ENCODE data around the gene HS3ST4.

Gene HS3ST4

DNA sequence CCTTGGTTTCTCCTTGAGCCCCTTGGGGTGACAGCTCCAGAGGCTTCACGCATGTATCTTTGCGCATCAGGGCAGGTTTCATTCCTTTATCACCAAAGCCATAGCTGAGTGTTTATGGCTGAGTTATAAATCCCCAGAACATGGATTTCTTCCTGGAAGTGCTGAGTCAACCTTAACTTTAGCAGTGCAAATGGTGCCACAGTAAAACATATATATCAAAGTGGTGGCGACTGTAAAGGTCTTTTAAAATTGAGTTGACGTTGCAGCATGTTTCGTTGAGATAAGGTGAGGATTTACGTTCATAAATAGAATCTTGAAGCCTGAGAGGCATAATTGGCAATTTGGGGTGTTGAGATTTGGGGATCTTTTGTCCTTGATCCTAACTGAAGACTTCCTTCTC, 214.1 kb downstream of the HS3ST4 start:
- DNase-seq: no peak

DNA sequence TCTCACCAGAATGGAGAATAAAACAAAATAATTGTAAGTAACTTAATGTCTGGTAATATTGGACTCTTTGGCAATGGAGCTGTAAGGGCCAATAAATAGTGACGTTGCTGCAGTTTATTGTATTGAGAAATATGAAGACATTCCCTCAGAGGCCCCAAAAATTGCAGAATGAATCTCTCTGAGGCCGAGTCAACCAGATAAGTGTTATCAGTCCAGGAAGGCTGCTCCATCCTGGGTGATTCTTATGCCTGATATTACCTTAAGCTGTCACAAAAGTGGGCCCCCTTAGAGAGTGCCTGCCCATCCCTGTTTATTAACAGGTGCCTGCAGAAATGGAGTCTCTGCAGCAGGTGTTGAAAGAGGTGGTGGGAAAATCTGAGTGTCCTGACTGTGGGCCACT, 219.2 kb downstream of the HS3ST4 start:
- no peak for DNase-seq

DNA sequence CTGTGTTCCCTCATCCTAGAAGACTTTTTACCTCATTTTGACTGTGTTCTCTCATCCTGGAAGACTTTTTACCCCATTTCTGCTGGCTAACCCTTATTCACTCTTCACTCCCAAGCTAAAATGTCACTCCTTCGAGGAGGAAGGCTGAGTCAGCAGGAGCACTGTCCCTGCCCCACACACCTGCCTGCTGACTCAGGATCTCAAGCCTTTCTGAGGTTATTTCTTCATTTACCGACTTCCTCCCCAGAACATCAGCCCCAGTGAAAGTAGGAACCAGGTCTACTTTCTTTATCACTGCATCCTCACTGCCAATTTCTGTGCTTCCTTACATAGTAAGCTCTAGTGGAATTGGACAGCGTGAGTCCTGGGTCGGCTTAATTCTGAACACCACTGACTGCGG, 220.6 kb downstream of the HS3ST4 start:
- DNase-seq: no peak

DNA sequence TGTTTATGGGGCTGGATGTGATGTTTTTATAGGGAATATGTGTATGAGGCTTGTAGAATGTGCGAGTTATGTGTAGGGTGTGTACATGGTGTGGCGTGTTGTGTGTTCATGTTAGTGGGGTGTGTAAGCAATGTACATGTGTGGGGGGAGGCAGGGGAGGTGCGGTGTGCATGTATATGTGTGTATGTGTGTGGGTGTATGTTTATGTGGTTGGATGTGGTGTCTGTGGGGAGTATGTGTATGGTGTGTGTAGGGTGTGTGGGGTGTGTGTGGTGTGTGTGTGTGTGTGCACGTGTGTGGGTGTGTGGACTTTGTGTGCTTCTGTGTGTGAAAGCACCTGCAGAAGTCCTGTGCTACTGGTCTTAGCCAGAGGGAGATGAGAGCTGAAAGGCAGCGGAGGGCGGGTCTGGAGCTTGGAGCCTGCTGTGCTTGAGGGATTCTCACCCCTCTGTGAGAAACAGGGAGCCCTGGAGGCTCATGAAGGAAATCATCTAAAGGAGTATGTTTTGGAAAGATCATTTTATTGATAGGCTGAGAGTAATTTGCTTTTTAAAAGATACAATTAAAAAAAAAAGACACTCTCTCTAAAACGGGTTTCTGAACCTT, 222.7 kb downstream of the HS3ST4 start:
- DNase-seq: no peak

DNA sequence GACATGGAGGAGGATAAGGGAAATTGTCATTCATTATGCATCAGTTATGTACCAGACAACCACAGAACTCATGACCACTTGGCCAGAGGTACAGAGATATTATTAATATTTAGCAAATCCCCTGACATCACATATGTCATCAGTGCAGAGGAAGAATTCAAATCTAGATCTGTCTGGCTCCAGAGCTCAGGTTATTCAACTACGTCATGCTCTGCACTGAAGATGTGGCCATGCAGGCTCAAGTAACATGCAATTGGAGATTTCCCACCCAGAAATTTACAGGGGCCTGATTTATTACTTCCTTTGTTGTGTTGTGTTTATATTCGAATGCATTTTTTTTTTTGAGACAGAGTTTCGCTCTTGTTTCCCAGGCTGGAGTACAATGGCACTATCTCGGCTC, 224.3 kb downstream of the HS3ST4 start:
- no peak for DNase-seq

DNA sequence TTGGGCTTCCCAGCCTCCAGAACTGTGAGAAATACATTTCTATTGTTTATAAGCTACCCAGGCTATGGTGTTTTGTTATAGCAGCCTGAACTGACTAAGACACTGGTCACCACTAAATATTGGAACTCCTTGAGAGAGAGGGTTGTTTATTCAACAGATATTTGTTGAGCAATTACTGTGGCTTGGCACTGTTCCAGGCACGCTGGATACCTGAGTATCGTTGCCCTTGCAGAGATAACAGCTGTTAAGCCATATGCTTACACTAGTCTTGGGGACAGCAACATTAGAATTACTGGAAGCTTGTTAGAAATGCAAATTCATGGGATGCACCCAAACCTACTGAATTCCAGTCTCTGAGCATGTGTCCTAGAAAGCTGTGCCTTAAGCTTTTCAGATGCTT, 230.7 kb downstream of the HS3ST4 start:
- no peak for DNase-seq

DNA sequence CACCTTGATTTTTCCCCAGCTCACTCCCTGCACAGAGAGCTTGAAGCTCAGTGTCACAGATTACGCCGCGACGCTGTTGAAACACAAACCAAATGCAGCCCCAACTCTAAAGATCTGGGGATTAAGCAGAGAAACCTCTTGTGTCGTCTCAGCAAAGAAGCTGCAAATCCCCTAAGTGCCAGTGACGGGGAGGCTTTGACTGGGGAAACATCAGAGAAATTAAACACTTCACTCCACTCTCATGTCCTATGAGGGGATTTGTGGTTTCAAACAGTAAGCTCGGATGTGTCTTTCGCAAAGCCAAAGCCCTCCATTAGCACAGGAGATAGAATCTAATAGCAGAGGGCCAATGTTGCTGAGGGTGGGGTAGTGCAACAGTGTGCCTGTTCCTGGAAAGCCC, 233.7 kb downstream of the HS3ST4 start:
- DNase-seq: no peak

DNA sequence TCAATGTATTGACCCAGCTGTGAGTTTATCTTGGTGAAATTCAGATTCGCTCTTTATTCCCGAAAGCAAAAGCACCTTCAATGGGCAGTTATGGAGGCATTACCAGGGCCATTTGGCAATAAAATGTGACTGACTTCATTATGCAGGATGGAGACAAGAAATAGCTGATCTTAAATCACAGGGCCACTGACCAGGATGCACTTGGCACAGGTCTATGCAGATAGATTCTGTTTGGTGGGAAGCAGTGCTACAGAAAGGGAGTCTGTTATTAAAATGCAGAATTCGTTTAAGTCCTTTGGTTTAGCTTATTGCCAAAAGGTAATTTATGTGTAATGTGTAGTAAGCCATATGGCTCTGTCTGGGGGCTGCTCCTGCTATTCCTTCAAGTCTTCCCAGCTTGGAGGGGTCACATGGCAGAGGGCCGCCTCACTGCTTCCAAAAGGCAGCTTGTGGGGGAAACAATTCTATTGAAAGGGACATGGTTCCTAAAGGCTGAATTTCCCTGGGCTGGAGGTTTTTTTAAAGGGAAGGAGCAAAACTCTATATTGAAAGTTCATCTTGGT, 239.8 kb downstream of the HS3ST4 start:
- no peak for DNase-seq

DNA sequence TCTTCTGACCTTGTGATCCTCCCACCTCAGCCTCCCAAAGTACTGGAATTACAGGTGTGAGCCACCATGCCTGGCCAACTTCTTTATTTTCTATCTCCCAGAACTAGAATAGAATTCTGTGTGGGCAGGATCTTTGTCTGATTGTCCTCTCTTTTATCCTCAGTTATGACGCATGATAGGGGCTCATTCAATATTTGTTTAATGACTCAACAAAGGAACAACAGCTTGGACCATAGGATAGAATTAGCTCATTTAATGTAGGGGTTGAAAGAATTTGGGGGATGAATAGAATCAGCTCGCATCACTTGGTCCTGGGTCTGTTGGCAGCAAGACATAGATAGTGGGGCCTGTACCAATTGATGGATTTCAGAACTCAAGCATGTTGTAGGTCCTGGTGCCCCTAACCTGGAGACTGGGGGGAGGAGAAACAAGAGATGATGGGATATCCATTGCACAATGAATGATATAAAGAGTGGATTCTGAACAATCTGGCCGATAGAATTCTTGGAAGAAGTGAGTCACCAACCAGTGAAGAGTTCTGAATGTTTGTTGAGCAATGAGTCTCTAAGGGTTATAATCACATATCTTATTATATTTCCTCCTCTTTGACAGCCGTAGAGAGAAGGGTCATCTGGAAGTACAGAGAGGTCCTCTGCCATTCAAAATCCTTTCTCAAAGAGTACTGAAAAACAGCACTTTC, 250.2 kb downstream of the HS3ST4 start:
- DNase-seq: no peak

DNA sequence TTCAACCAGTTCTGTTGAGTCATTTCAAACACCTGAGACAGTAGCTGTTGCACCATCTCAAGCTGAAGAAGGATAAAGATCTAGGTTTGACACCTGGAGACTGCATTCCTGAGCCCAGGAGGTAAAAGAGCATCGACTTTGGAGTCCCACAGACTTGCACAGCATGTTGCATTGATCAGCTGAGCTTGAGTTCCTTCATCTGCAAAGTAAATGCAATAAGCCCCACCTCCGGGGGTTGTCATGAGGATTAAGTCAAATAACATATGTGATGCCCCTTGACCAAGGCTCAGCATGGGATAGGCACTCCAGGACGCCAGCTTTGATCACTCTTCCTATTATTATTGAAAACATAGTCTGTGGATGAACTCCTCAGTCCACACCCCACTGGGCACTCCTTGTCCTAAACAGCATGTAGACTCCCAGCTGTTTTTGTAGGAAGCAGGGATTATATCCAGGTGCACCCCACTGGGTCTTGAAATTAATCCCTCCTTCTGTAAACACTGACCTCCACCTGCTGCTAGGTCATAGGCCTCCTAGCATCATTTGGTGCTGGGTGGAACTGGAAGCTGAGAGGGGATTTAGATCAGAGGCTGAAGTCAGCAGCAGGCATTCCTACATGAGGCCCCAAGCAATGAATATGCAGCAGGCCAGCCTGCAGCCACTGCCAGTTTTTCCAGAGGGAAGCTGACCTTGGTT, 259.0 kb downstream of the HS3ST4 start:
- no peak for DNase-seq

DNA sequence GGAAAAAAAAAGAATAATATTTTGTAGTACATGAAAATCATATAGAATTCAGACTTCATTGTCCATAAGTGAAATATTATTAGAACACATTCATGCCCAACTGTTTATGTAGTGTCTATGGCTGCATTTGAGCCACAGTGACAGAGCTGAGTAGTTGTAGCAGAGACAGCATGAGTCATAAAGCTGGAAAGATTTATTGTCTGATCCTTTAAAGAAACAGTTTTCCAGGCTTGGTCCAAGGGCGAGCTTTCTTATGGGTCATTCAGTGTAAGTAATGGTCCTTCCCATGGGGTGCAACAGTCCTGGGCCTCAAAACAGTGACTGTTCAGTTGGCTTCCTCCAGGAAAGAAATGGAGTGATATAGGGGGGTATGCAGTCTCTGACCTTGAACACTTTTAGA, 260.2 kb downstream of the HS3ST4 start:
- DNase-seq: no peak

DNA sequence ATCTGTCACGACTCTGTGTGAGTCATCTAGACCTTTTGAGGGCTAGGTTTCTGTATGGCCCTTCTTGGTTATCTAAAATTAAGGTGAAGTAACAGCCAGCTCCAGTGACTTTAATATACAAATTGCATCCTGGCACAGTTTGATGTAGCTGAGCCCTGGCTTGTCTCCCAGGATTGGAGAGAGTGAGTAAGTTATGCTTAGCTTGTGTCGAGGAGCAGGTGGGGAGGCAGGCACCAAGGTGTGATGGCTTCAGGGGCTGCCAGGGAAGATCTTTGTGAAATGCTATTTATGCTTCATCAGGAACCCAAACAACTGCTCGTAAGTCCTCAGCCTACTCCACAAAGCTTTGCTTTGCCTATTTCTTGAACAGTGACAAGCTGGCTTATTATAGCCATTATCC, 261.2 kb downstream of the HS3ST4 start:
- DNase-seq: no peak

DNA sequence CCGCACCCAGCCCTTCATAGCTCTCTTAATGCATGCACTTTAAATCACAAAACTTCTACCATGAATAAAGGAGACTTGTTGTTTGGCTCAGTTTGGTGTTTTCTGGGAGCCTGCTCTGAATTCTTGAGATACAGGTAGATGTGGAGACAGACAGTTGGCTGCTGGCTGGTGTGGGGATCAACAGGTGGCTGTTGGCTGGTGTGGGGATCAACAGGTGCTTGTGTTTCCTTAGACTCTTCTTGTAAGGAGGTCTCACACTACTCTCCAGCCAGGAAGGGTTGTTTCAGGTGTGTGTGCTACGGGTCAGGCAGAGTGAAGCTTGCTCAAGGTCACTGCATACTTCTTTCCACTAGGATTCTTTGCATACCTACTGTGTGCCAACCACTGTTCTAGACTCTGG, 265.9 kb downstream of the HS3ST4 start:
- no peak for DNase-seq

DNA sequence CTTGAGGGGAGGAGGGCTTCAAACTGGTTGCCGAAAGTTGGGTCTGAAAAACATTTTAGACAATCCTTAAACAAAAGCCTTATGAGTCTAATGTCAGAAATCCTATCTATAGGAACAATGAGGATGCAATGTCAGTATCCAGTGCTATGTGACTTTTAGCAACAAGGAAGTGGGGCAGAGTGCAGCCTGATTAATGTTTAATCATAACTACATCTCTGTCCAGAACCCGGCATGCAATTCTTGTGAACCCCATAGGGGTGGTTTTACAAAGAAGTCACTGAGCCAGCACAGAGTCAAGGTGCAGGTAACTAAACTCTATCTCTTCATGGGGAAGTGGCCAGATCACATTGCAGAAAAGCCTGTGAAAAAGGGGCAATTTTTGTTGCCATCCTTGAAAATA, 267.5 kb downstream of the HS3ST4 start:
- no peak for DNase-seq

DNA sequence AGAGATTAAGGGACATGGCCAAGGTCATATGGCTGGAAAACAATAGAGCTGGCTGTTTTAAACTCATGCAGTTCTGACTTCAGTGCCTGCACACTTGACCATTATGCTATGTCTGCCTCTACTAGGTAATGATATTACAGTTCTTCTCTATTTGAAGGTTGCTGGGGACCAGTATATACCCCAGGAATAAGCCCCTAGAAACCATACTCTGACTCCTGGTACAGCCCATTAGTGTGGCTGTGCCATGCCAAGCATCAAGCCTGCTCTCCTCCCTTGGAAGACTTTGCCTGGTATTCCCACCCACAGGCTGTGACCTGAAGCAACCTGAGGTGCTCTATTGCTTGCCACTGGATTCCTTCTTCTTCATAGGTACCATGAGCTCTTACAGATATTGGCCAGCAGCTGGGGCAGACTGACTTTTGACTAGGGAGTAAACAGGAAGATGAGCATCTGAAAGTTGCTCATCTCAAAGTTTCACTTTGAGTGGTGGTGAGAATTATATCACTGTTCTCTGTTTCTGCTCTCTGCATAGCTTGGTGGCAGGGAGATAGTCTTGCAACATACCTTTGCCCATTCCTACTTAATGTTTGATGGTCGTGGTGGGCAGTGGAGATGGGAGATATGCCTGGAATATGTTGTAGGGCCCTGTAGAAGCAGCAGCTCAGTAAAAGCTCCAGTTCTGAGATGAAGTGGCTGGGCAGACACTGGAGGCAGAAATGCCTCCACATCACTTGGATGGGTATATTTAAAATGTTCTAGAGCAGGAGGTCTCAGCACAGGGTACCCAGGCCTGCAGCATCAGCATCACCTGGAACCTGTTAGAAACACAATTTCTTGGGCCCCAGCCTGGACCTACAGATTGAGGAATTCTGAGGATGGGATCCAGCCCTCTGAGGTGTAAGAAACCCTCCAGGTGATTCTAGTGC, 274.7 kb downstream of the HS3ST4 start:
- DNase-seq: no peak

DNA sequence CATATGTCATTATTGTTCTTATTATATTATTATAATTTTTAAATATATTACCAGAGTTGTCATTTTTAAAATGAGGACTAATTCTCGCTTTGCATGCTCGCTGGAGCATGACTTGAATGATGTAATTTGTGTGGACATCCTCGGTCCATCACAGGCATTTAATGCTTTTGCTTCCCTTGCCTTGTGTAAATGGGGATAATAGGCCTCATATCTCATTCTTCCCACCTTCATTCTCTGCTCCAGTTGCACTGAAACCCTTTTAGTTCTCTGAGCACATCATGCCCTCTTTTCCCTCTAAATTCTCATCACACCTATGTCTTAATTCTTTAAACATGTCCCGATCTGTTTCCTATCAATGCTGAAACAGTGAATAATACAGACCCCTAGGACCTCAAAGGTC, 285.4 kb downstream of the HS3ST4 start:
- no peak for DNase-seq

DNA sequence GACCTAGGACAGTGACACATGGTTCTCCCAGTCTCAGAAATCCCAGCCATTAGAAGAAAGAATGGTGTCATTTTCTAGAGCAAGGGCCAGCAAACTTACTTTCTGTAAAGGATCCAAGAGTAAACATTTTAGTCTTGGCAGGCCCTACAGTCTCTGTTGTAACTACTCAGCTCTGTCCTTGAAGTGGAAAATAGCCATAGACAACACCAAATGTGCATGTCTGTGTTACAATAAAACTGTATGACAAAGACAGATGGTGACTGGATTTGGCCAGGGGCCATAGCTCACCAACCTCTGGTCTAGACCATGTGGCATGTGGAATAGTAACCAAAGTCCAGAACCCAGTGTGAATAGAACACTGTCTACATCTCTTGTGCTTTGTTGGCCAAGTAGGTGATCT, 286.5 kb downstream of the HS3ST4 start:
- no peak for DNase-seq

DNA sequence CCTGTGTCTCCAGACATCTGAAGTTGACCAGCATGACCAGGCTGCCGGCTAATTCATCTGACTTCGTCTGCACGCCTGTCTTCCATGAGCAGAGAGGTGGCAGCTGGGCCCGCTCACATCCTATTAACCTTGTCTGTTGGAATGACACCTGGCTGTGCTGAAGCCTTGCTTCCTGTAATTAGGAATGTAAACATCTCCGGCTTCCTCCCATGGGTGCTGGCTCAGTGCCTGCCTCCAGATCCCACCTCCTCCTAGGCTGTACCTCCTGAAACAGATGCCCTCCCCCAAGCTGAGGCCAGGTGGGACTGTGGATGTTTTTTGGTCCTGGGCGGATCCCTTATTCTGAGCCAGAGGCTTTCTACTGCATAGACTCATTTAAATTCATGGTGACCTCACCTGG, 296.3 kb downstream of the HS3ST4 start:
- DNase-seq: no peak

DNA sequence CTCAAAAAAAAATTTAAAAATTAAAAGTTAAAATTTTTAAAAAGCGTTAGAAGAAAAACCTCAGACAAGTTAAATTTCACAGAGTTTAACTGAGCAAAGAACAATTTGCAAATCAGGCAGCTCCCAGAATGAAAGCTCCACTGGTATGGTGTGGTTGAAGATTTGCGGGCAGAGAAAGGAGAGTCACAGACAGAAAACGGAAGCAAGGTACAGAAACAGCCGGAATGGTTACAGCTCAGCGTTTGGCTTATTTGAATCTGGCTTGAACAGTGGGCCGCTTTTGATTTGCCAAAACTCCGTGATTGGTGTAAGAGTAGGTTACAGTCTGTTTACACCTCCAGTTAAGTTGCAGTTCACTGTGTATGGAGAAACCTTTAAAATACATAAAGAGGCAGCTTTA, 297.1 kb downstream of the HS3ST4 start:
- no peak for DNase-seq

DNA sequence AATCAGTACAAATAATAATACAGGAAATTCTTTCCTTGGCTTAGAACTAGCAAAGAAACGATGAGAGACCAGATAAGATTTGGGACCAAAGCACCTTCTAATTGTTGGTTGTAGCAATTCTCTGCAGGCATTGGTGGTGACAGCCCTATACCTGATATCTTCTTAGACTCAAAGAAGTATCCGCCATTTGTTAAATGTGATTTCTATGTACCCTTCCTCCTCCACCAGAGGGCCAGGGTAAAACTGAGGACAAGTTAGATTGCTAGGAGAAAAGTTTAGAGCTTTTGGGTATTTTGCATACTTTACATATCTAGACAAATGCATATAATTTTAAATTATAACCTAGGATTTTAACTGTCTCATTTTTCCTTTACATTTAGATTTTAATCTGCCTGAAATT, 304.3 kb downstream of the HS3ST4 start:
- no peak for DNase-seq

DNA sequence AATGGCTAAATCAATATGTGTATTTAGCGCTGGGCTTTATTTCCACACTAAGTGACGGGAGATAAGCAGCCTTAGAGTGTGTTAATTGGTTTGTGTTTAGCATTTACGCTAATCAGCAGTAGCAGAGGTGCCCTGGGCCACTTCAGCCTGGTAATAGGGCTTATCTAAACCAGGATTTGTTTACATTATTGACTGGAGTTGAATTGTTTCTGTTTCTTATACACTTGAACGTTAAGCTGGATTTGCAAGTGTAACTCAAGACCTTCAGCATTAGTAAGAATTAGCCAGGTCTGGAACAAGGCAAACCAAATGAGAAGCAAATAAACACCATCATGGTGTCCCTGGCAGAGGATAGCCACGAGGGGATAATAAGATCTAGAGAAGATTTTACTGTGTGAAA, 313.6 kb downstream of the HS3ST4 start:
- no peak for DNase-seq

DNA sequence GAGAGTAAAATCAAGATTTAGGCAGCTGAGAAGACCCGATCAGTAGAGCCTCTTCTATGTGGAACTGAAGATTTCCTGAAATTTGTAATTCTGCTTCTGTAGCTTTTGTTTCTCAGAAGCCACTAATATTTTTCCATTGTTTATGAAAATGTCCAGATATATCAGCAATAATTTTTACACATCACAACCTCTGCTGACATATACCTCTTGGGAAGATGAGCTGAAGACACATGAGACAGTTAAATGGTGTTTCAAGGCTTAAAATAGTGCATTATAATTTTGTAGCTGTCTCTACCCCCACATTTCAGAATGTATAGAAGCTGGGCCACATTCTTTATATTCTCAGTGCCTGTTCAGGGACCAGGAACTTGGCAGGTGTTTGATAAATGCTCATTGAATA, 320.6 kb downstream of the HS3ST4 start:
- no peak for DNase-seq

DNA sequence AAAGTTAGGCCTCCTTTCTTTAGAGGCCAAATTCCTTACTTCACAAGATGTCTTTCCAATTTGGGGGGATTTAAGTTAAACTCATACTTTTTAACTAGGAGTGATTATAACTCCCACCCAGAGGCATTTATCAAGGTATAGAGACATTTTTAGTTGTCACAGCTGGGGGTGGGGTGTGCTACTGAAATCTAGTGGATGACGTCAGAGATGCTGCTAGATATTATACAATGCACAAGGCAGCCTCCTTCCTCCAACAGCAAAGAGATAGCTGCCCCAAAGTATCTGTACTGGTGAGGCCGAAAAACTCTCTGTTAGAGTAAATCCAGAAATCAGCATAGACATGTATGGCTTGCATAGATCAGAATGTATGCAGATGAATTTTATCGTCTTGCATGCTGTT, 324.0 kb downstream of the HS3ST4 start:
- no peak for DNase-seq
